Neural cell (in vitro differentiated cells): ENCODE results near the gene AHRR. TPM values are rescaled to one million over a fixed set of nuclear protein-coding genes. Genes with fewer than 3 reads are reported as not detected.

Experiments used
- H2AFZ ChIP-seq: fragments of 200-600, 300-800 bp; sonication (generic), shearing (Covaris generic); 2 replicates; pipeline ENCODE4 v1.6.0; 2014; ENCODE audit warnings: low read depth, mild to moderate bottlenecking, antibody characterized with exemption, low read length, moderate library complexity
- H3F3A ChIP-seq: fragments of 200-600 bp; shearing (Covaris generic); 2 replicates; pipeline ENCODE4 v1.6.1; 2016; ENCODE audit warnings: mild to moderate bottlenecking, moderate library complexity, mixed read lengths, antibody characterized with exemption, low read length; ENCODE audit not compliant: insufficient read depth, poor library complexity, severe bottlenecking
- H3K27ac ChIP-seq: fragments of 200-600, 300-800 bp; sonication (generic), shearing (Covaris generic); 2 replicates; pipeline ENCODE4 v1.5.1; 2014; ENCODE audit warnings: mild to moderate bottlenecking, low read length, moderate library complexity
- H3K27me3 ChIP-seq: fragments of 300-800, 200-600 bp; sonication (generic), shearing (Covaris generic); 2 replicates; pipeline ENCODE4 v1.6.0; 2014; ENCODE audit warnings: mild to moderate bottlenecking, low read depth, low read length, moderate library complexity; ENCODE audit not compliant: insufficient read depth
- H3K36me3 ChIP-seq: fragments of 300-800, 200-600 bp; sonication (generic), shearing (Covaris generic); 2 replicates; pipeline ENCODE4 v1.5.1; 2014; ENCODE audit warnings: mild to moderate bottlenecking, antibody characterized with exemption, low read length, moderate library complexity; ENCODE audit not compliant: insufficient read depth
- H3K4me2 ChIP-seq: fragments of 300-800, 200-600 bp; sonication (generic), shearing (Covaris generic); 2 replicates; pipeline ENCODE4 v1.6.0; 2014; ENCODE audit warnings: mild to moderate bottlenecking, low read length
- H3K4me3 ChIP-seq: fragments of 300-800, 200-600 bp; sonication (generic), shearing (Covaris generic); 2 replicates; pipeline ENCODE4 v1.5.1; 2014; ENCODE audit warnings: mild to moderate bottlenecking, low read length, moderate library complexity
- H3K79me2 ChIP-seq: fragments of 200-600 bp; shearing (Covaris generic); replicated peaks from 2 replicates; pipeline ENCODE4 v1.6.0; 2014; ENCODE audit warnings: mild to moderate bottlenecking, low read length, moderate library complexity; ENCODE audit not compliant: insufficient read depth
- H3K9ac ChIP-seq: fragments of 300-800, 200-600 bp; sonication (generic), shearing (Covaris generic); 2 replicates; pipeline ENCODE4 v1.6.1; 2016; ENCODE audit warnings: mild to moderate bottlenecking, low read length, mixed read lengths
- H3K9me2 ChIP-seq: fragments of 200-600 bp; shearing (Covaris generic); 2 replicates; pipeline ENCODE4 v1.6.1; 2016; ENCODE audit warnings: mild to moderate bottlenecking, low read length, mixed read lengths; ENCODE audit not compliant: insufficient read depth
- H3K9me3 ChIP-seq: fragments of 200-600, 300-800 bp; sonication (generic), shearing (Covaris generic); 2 replicates; pipeline ENCODE4 v1.6.1; 2016; ENCODE audit warnings: mild to moderate bottlenecking, mixed run types, low read length, moderate library complexity, mixed read lengths
- H4K20me1 ChIP-seq: fragments of 200-600 bp; shearing (Covaris generic); 2 replicates; pipeline ENCODE4 v1.6.1; 2016; ENCODE audit warnings: mild to moderate bottlenecking, mixed run types; ENCODE audit not compliant: insufficient read depth
- CTCF ChIP-seq: fragments of 450-650 bp; IDR thresholded peaks from 2 replicates; pipeline ENCODE4 v1.5.1; 2014; ENCODE audit warnings: antibody characterized with exemption, mild to moderate bottlenecking, moderate library complexity; ENCODE audit not compliant: poor library complexity, severe bottlenecking
- EP300 ChIP-seq: fragments of 450-650 bp; conservative IDR thresholded peaks from 2 replicates; pipeline ENCODE4 v1.6.1; 2014; ENCODE audit warnings: antibody characterized with exemption, mild to moderate bottlenecking, moderate library complexity; ENCODE audit not compliant: poor library complexity, severe bottlenecking
- EZH2 ChIP-seq: fragments of 200-600, 300-800 bp; shearing (Covaris generic), sonication (generic); IDR thresholded peaks from 2 replicates; pipeline ENCODE4 v1.6.1; 2014; ENCODE audit warnings: antibody characterized with exemption, low read length, borderline replicate concordance, mild to moderate bottlenecking; ENCODE audit not compliant: insufficient read depth, poor library complexity, severe bottlenecking
- MXI1 ChIP-seq: fragments of 450-650 bp; conservative IDR thresholded peaks from 2 replicates; pipeline ENCODE4 v1.6.1; 2014; ENCODE audit warnings: antibody characterized with exemption, mild to moderate bottlenecking; ENCODE audit not compliant: poor library complexity, severe bottlenecking
- POLR2AphosphoS5 ChIP-seq: IDR thresholded peaks from 2 replicates; pipeline ENCODE4 v1.6.1; 2012
- RAD21 ChIP-seq: fragments of 450-650 bp; conservative IDR thresholded peaks from 2 replicates; pipeline ENCODE4 v1.6.1; 2014; ENCODE audit warnings: antibody characterized with exemption, mild to moderate bottlenecking, moderate library complexity
- REST ChIP-seq: IDR thresholded peaks from 2 replicates; pipeline ENCODE4 v1.6.1; 2012; ENCODE audit warnings: borderline replicate concordance
- SMC3 ChIP-seq: fragments of 450-650 bp; conservative IDR thresholded peaks from 2 replicates; pipeline ENCODE4 v1.6.1; 2014; ENCODE audit warnings: antibody characterized with exemption, mild to moderate bottlenecking, moderate library complexity; ENCODE audit not compliant: poor library complexity
- TAF1 ChIP-seq: IDR thresholded peaks from 2 replicates; pipeline ENCODE4 v1.6.1; 2012; ENCODE audit warnings: low read depth
- polyA plus RNA-seq: library from polyadenylated mRNA; depleted of rRNA; stranded (reverse); fragments of >200 nt; gene quantifications from 2 replicates; pipeline ENCODE4 v1.2.3, GENCODE V29; 2014

Gene AHRR
- polyA plus RNA-seq, 1 donor from 2014 or later = 0.26 TPM

- H3K27ac ChIP-seq = no peak overlapping the region
- H3K4me2 ChIP-seq = no peak overlapping the region
- no peaks in the 10 kb centered on the region for H3K36me3 ChIP-seq
- no peak overlapping the region for H2AFZ ChIP-seq
- no peaks in the 10 kb centered on the region for H3K9me2 ChIP-seq
- TF ChIP-seq CTCF = no peak
- no peak for TF ChIP-seq POLR2AphosphoS5
- H3K4me3 ChIP-seq = no peak overlapping the region
- H3K27me3 ChIP-seq = peaks cover 42% of the 10 kb centered on the region
- H3F3A ChIP-seq = no peaks in the 10 kb centered on the region
- H4K20me1 ChIP-seq = no peaks in the 10 kb centered on the region
- no peaks in the 10 kb centered on the region for H3K79me2 ChIP-seq
- peaks cover 5% of the 10 kb centered on the region for H3K9me3 ChIP-seq
- no peak overlapping the region for H3K9ac ChIP-seq
Measured at GRCh38 chr5:324736-325612, 3.5 kb downstream of the AHRR start.

DNA sequence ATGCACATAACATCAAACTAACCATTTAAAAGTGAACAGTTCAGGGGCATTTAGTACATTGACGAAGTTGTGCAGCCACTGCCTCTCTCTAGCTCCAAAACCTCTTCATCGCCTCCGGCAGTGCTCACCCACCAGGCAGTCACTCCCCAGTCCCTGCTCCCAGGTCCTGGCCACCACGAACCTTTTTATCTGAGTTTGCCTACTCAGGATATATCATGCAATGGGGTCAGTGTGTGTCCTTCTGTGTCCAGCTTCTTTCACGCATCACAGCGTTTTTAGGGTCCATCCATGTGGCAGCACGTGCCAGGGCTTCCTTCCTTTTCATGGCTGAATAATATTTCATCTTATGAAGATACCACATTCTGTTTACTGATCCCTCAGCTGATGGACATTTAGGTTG, 4.6 kb downstream of the AHRR start:
- H3K4me2 ChIP-seq = no peak overlapping the region
- no peaks in the 10 kb centered on the region for H3K36me3 ChIP-seq
- peaks cover 5% of the 10 kb centered on the region for H3K9me3 ChIP-seq
- H2AFZ ChIP-seq = no peak overlapping the region
- no peak overlapping the region for H3K4me3 ChIP-seq
- no peaks in the 10 kb centered on the region for H3K79me2 ChIP-seq
- H3F3A ChIP-seq = no peaks in the 10 kb centered on the region
- peaks cover 31% of the 10 kb centered on the region for H3K27me3 ChIP-seq
- H4K20me1 ChIP-seq = no peaks in the 10 kb centered on the region
- no peak overlapping the region for H3K9ac ChIP-seq
- H3K27ac ChIP-seq = no peak overlapping the region
- TF ChIP-seq SMC3 = no peak
- TF ChIP-seq EZH2 = no peak
- TF ChIP-seq POLR2AphosphoS5 = no peak
- TF ChIP-seq RAD21 = no peak
- TF ChIP-seq TAF1 = no peak
- no peak for TF ChIP-seq MXI1
- no peak for TF ChIP-seq REST
- no peak for TF ChIP-seq CTCF
- no peak for TF ChIP-seq EP300
- no peaks in the 10 kb centered on the region for H3K9me2 ChIP-seq
